Activated CD4-positive, CD25-positive, alpha-beta regulatory T cell treated with anti-CD3 and anti-CD28 coated beads, Interleukin-2, amount 50 U/mL, for 16 hours (primary cell): ENCODE measurements around the gene SLIT1.
"Not testable (repeated sequence)": the region's sequence is repeated elsewhere in the genome, so short reads cannot be mapped to it uniquely, and the experiment has no call there.

Source experiments
- DNase-seq: peaks from one replicate; pipeline ENCODE4 v3.0.0-alpha.2; 2020; ENCODE audit warnings: low read depth, low spot score

SLIT1 gene

GRCh38 chr10:97046456-97047082 lies 139.2 kb downstream of the SLIT1 start:
- DNase-seq = no peak

DNA sequence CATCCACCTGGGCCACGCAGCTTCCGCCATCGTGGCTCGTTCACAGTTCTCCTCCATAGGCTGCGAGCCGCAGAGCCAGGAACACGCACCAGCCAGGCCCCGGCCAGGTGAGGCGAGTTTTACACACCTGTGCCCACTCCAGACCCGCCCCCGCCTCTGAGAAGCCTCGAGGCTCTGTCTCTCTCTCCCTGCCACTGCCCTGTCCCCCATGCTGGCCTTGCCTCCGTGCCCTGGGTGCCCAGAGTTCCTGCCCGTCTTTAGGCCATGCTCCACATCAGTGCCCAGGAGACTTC lies 142.2 kb downstream of the SLIT1 start:
- DNase-seq = no peak

GRCh38 chr10:97042716-97043562 lies 142.8 kb downstream of the SLIT1 start:
- DNase-seq = no peak

DNA sequence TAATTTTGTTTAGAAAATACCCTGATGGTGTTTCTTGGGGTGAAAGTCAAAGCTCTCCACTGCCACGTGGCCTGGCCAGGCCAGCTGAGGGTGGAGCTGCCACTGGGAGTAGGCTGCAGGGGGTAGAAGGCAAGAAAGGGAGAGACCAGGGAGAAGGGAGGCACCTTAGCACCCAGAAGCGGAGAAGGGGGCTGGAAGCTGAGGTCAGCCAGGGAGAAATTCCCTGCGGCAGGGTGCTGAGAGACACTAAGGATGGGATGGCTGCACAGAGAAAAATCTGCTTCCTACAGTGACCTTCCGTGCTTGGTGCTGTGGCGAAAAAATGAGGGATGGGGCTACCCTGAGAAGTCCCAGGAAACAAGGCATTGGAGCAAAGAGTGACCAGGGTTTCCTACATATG lies 143.7 kb downstream of the SLIT1 start:
- no peak for DNase-seq

GRCh38 chr10:97040706-97041105 lies 145.1 kb downstream of the SLIT1 start:
- DNase-seq = no peak

- no peak for DNase-seq
These were observed 145.5 kb downstream of the SLIT1 start for GRCh38 chr10:97040248-97040584.

DNA sequence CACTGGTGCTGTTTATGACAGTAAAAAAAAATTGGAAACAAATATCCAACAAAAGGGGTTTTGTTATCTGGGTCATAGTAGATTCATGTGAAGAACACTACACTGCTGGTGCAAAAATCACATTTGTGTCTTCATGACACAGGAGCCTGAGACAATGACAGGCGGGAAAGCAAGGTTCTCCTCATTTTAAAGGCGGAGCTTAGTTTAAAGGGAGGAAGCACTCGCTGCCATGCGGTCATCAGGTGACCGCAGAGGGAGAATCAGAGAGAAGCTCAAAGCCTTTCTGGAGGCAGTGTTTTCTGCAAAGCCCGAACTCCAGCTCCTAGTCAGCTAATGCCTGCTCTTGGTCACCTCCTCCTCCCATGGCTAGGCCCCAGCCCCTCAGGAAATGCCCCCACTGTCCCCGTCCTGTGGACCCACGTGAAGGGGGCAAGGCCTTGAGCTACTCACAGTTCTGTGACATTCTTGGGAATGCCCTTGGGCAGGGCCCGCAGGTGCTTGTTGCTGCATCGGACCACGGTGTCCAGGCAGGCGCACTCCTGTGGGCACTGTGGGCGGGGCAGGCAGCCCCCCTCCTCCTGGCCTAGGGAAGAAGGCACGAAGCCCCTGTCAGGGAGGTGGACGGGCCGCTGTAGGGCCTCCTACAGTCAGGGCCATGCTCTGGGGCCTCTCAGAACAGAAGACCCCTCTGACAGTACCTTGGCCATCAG lies 146.1 kb downstream of the SLIT1 start:
- no peak for DNase-seq

- DNase-seq = no peak
These were observed 147.1 kb downstream of the SLIT1 start for GRCh38 chr10:97038688-97039087.

- peak; percentile 28 for DNase-seq
These were observed 148.1 kb downstream of the SLIT1 start for GRCh38 chr10:97037365-97038361.

GRCh38 chr10:97034958-97035769 lies 150.6 kb downstream of the SLIT1 start:
- DNase-seq = no peak

DNA sequence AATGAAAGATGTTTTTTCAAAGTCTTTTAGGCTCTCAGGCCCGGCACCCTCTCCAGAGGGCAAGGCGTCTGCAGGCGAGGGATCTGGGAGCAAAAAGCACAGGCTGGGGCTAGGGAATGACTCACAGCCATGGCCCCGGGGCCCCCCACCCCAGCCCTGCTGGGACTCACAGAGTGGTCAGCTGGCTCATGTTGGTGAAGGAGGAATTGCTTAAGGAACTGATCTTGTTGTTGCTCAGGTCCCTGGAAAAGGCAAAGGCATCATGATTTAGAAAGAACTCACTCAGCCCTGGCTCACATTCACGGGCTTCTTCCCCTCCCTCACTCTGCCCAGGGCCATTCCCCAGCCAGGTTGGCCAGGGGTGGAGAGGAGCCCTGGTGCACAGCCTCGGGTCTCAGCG lies 151.5 kb downstream of the SLIT1 start:
- DNase-seq = no peak

DNA sequence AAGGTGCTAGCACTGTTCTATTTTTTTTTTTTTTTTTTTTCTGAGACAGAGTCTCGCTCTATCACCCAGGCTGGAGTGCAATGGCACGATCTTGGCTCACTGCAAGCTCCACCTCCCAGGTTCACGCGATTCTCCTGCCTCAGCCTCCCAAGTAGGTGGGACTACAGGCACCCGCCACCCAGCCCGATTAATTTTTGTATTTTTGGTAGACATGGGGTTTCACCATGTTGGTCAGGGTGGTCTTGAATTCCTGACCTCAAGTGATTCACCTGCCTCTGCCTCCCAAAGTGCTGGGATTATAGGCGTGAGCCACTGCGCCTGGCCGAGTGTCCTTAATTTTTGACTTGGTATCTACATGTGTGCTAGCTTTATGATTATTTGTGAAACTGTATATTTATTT lies 151.9 kb downstream of the SLIT1 start:
- DNase-seq = not testable (repeated sequence)

DNA sequence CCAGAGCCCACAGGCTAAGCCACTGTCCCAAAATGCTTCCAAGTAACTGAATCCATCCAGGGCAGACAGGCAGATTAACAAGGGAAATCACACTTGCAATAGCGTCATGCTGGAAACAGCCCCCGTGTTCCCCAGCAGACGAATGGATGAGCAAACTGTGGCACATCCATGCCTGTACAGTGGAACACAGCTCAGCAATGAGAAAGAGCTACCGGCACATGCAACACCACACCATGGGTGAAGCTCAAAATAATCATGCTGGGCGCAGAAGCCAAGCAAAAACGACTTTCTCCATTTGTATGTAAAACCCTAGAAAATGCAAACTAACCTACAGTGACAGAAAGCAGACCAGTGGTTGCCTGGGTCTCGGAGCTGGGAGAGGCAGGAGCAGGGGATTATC lies 153.1 kb downstream of the SLIT1 start:
- no peak for DNase-seq

DNA sequence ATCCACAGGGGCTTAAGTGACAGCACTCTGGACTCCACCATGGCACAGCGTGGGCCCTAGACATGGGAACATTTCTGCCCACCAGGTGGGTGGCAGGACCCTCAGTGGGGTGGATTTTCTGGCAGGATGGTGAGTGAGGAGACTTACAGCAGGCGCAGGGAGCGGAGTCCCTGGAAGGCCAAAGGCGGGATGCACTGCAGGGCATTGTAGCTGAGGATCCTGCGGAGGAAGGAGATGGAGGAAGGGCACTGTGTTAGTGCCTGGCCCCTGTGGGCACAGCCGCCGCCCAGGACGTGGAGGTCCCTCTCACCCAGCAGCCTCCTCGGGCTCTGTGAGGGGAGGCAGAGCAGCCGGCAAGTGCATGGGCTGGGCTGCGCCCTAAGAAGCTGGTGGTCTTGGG lies 154.3 kb downstream of the SLIT1 start:
- no peak for DNase-seq

DNA sequence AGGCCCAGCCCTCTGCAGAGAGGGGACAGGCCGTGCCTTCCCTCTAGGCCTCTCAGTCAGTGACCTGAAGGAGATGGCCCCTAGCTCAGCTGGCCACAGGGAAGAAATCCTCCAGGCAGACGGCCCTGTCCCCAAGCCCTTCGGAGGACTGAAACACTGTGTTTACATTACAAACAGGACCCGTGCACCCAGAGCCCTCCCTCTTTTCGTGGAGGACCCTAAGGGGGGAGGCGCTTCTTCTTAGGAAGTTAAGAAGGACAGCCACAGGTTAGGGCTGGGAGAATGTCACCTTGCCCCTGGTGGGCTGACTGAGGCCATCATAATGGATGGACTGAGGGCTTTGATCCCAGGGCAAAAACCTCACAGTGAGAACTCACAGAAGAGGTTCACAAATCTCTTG lies 154.9 kb downstream of the SLIT1 start:
- DNase-seq = no peak

DNA sequence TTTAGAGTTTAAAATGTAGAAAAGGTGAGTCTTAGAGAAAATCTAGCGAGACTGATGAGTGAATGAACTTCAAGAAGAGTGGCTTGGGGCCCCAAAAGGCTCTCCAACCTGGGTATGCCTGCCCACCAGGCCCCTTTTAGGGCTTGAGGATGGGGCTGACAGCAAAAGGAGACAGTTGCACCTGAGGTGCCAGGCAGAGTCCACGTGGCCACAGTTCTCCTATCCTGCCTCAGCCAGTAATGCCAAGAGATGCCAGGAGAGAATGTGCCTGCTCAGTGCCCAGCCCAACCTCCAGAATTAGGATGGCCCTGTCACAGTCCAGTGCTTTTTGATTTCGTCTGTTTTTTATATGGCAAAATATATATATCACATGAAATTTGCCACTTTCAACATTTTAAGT lies 156.5 kb downstream of the SLIT1 start:
- DNase-seq = no peak

- no peak for DNase-seq
These were observed 157.0 kb downstream of the SLIT1 start for GRCh38 chr10:97028832-97029178.

DNA sequence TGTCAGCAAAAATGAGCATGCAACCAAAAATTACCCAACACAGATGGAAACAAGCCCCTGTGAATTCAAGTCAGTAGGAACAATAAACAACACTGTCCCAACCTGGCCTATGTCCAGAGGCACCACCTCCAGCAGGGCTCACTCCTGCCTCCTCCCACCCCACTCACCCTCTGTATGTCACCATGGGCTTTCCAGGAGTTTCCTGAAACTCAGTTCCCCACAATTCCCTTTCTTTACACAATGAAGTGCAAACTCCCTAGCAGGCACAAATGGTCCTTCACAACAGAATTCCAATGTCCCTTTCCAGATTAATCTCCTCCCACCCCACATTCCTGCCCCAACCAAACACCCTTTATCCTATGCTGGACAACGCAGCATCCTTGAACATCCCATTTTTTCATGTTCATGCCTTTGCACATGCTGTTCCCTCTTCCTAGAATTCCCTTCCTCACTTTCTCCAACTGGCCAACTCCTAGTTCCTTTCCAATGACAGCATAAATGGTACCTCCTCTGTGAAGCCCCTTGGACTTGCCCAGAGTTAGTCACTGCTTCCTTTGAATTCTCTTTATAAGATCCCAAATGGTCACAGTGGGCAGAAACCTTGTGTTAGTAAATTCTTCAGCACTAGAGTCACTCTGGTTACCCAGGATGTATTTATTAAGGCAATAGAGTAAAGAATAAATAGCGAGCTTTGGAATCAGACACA lies 157.5 kb downstream of the SLIT1 start:
- no peak for DNase-seq

GRCh38 chr10:97025613-97026242 lies 160.0 kb downstream of the SLIT1 start:
- DNase-seq = peak; percentile 12
